Prostate gland (tissue), 2 donors: Measurements from ENCODE around the gene TPH2. TPM values are rescaled to one million over a fixed set of nuclear protein-coding genes. Genes with fewer than 3 reads are reported as not detected.

Experiments used
- DNase-seq: peaks from one replicate; pipeline ENCODE4 v3.0.0-alpha.2; 2019; ENCODE audit warnings: low spot score
- H3K27ac ChIP-seq, 2 donors: fragments of 200-600 bp; sonication (generic); 2 replicates each; pipeline ENCODE4 v1.5.1; 2017 to 2019
- H3K27me3 ChIP-seq: fragments of 200-600 bp; sonication (generic); replicated peaks from 2 replicates; pipeline ENCODE4 v1.5.1; 2019; ENCODE audit not compliant: insufficient read depth
- H3K36me3 ChIP-seq, 2 donors: fragments of 200-600 bp; sonication (generic); 1 replicate in 1 of 2; 2 replicates in 1 of 2; pipeline versions ENCODE4 v1.5.1 to v1.8.1; 2017 to 2019
- H3K4me1 ChIP-seq: fragments of 200-600 bp; sonication (generic); replicated peaks from 2 replicates; pipeline ENCODE4 v1.5.1; 2019
- H3K4me3 ChIP-seq, 2 donors: fragments of 200-600 bp; sonication (generic); 2 replicates each; pipeline ENCODE4 v1.5.1; 2017 to 2019
- H3K9me3 ChIP-seq: fragments of 200-600 bp; sonication (generic); 2 replicates; pipeline ENCODE4 v1.5.1; 2017
- CTCF ChIP-seq, 4 experiments: fragments of 200-600 bp in 2 of 4; fragments of 450-650 bp in 2 of 4; sonication (generic) in 2 of 4; IDR thresholded peaks; 1 replicate in 3 of 4; 2 replicates in 1 of 4; pipeline ENCODE4 v1.5.1; 2016 to 2019; ENCODE audit warnings: antibody characterized with exemption in 4 of 4, mild to moderate bottlenecking in 2 of 4, moderate library complexity in 2 of 4
- POLR2A ChIP-seq: fragments of 450-650 bp; IDR thresholded peaks from one replicate; pipeline ENCODE4 v1.6.1; 2016; ENCODE audit warnings: antibody characterized with exemption, mild to moderate bottlenecking
- POLR2AphosphoS5 ChIP-seq: sonication (generic); formaldehyde crosslinking; IDR thresholded peaks from one replicate; pipeline ENCODE4 v1.6.1; 2017; ENCODE audit warnings: antibody characterized with exemption
- WGBS: methylation state at CpG from one replicate; pipeline ENCODE4 v1.1.5; 2018; 5-methylcytosine and 5-hydroxymethylcytosine counted together
- intact Hi-C: fragments of 100-400 bp; cut with DNase I; formaldehyde crosslinking; loops from one replicate; pipeline ENCODE4 v1.14.2; 2022
- total RNA-seq, 2 donors: library from RNA; depleted of rRNA; stranded (reverse); fragments of >200 nt; gene quantifications; one replicate each; pipeline ENCODE4 v1.1.0, GENCODE V29; 2016

Gene TPH2
- total RNA-seq, 2 donors from 2014 or later, result not detected

GRCh38 chr12:71969330-71969729 lies 30.7 kb downstream of the TPH2 start:
- no peak for DNase-seq
- WGBS, result 97% methylated on average over 1 of the region's 1 CpG
- intact Hi-C loops, result no loop called here
- H3K4me1 ChIP-seq, result no peaks in the 10 kb centered on the region
- H3K4me3 ChIP-seq, result no peak overlapping the region
- TF ChIP-seq POLR2A (no peak), CTCF (IDR thresholded peaks at IDR 0.05) (no peak), POLR2AphosphoS5 (no peak)
- no peak overlapping the region for H3K27ac ChIP-seq
- no peaks in the 10 kb centered on the region for H3K9me3 ChIP-seq
- H3K27me3 ChIP-seq, result no peaks in the 10 kb centered on the region
- no peaks in the 10 kb centered on the region for H3K36me3 ChIP-seq

- DNase-seq, result no peak
- no peak for TF ChIP-seq POLR2A
- TF ChIP-seq POLR2AphosphoS5, result no peak
- no peak for TF ChIP-seq CTCF (IDR thresholded peaks at IDR 0.05)
- intact Hi-C loops, result no loop called here
Observed at GRCh38 chr12:71970031-71970430, 31.4 kb downstream of the TPH2 start.

GRCh38 chr12:71972441-71973074 lies 33.9 kb downstream of the TPH2 start:
- TF ChIP-seq CTCF (IDR thresholded peaks at IDR 0.05), result no peak
- TF ChIP-seq POLR2A, result no peak
- H3K27ac ChIP-seq, result no peak overlapping the region
- intact Hi-C loops, result no loop called here
- 49% methylated on average over 4 of the region's 4 CpGs for WGBS
- no peaks in the 10 kb centered on the region for H3K27me3 ChIP-seq
- no peaks in the 10 kb centered on the region for H3K9me3 ChIP-seq
- H3K4me3 ChIP-seq, result no peak overlapping the region
- no peak for DNase-seq
- no peaks in the 10 kb centered on the region for H3K36me3 ChIP-seq
- H3K4me1 ChIP-seq, result no peaks in the 10 kb centered on the region

More at GRCh38 chr12:71970031-71970430, 31.4 kb downstream of the TPH2 start:
- 86% methylated on average over 5 of the region's 5 CpGs for WGBS
- no peaks in the 10 kb centered on the region for H3K4me1 ChIP-seq
- no peaks in the 10 kb centered on the region for H3K9me3 ChIP-seq
- H3K27ac ChIP-seq, result no peak overlapping the region
- H3K36me3 ChIP-seq, result no peaks in the 10 kb centered on the region
- H3K4me3 ChIP-seq, result no peak overlapping the region
- H3K27me3 ChIP-seq, result no peaks in the 10 kb centered on the region

- intact Hi-C loops, result no loop called here
- no peaks in the 10 kb centered on the region for H3K36me3 ChIP-seq
- WGBS, result 62% methylated on average over 4 of the region's 4 CpGs
- H3K4me1 ChIP-seq, result no peaks in the 10 kb centered on the region
- no peaks in the 10 kb centered on the region for H3K27me3 ChIP-seq
- no peak for DNase-seq
- no peak overlapping the region for H3K27ac ChIP-seq
- no peak overlapping the region for H3K4me3 ChIP-seq
- H3K9me3 ChIP-seq, result no peaks in the 10 kb centered on the region
- TF ChIP-seq POLR2A (no peak), CTCF (IDR thresholded peaks at IDR 0.05) (no peak), POLR2AphosphoS5 (no peak)
Observed at GRCh38 chr12:71973687-71974086, 35.0 kb downstream of the TPH2 start.

- no peaks in the 10 kb centered on the region for H3K36me3 ChIP-seq
- WGBS, result 52% methylated on average over 2 of the region's 2 CpGs
- no peaks in the 10 kb centered on the region for H3K9me3 ChIP-seq
- TF ChIP-seq CTCF (IDR thresholded peaks at IDR 0.05) (no peak), POLR2A (no peak), POLR2AphosphoS5 (no peak)
- H3K27me3 ChIP-seq, result no peaks in the 10 kb centered on the region
- intact Hi-C loops, result no loop called here
- H3K4me3 ChIP-seq, result no peak overlapping the region
- DNase-seq, result no peak
- H3K27ac ChIP-seq, result no peak overlapping the region
- no peaks in the 10 kb centered on the region for H3K4me1 ChIP-seq
Observed at GRCh38 chr12:71980538-71980937, 41.9 kb downstream of the TPH2 start.
